GM18526 (cell line): Measurements from ENCODE around the gene PTPRK.

Experiments
- POLR2A ChIP-seq: IDR thresholded peaks from 3 replicates; pipeline ENCODE4 v1.6.1; 2011; ENCODE audit not compliant: insufficient read length; ENCODE audit errors: extremely low read depth

The PTPRK gene

DNA sequence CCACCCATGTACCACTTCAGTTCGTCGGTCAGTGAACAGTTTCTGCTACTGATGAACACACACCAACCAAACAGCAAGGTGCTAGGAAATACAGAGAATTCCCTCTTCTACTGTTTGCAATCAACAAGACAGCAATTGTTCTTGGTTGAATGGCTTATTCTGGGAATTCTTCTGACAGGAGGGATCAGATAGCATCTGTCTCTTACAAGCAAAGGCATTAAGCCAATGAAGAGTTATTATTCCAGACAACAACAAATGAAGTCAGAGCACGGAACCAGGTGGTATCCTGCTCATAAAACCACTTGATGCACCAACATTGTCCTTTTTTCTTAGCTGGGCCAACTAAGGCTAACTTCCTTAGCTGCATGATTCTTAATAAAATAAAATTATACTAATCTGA is 37.8 kb downstream of the PTPRK start:
- TF ChIP-seq POLR2A = no peak

- no peak for TF ChIP-seq POLR2A
These were observed 40.4 kb downstream of the PTPRK start for GRCh38 chr6:128479991-128480390.

DNA sequence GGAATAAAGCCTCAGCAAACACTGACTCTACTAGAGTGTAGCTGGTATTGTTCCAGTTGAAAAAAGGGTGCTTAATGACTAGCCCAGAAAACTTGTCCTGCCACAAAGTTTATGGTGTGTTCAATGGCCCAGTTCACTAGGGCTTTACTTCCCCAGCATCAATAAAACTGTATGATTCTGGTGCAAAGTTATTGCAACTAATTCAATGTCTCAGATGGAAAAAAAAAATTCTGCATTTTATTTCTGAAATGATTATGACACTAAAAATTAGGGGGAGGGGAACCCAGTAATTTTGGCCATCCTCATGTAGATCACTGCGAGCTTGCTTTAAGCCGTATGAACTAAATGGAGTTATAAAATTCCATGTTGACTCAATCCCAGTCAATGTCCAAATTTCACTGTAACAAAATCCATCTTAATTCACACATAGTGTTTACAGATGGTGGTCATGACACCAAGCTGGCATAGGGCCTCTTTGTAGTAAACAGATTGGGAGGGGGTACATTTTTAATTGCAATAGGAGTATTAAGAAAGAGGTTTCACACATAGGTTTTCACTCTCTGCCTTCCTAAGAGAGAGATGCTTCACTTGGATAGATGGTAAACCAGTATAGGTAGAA is 41.2 kb downstream of the PTPRK start:
- no peak for TF ChIP-seq POLR2A

DNA sequence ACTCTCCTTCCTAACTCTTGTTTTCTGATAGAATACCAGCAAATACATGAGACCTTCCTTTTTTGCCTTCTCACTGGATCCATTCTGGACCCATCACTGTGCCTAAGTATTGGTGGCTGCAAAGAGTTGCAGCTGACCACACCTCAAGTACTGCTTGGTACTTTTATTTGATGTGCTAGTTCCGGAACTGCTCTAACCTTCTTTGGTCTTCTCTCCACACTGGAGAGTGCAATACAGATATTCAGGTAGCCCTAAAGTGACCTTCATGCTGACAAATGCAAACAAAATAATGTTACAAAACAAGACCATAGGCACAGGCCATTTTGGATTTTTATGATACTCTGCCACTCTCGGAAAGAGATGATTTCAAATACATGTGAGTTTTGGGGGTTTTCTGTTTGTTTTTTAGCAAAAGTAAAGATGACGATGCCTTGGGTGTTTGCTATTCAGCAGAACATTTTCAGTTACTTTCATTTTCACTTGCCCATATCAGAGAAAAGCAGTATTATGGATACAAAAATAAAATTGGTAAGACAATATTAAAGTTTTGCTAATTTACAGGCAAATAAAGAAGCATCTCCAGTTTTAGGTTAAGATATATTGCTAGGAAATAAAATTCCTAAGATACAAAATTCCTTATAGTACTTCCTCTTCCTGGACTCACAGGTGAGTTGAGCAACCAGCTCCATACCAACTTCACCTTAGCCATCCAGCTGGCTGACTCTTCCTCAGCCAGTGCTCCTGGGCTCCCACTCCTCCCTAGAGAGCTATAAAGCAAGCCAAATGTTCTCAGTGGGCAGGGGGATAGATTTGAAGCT is 42.0 kb downstream of the PTPRK start:
- TF ChIP-seq POLR2A = no peak

GRCh38 chr6:128474933-128475332 is 45.5 kb downstream of the PTPRK start:
- no peak for TF ChIP-seq POLR2A

- TF ChIP-seq POLR2A = no peak
These were observed 45.9 kb downstream of the PTPRK start for GRCh38 chr6:128474481-128474880.

DNA sequence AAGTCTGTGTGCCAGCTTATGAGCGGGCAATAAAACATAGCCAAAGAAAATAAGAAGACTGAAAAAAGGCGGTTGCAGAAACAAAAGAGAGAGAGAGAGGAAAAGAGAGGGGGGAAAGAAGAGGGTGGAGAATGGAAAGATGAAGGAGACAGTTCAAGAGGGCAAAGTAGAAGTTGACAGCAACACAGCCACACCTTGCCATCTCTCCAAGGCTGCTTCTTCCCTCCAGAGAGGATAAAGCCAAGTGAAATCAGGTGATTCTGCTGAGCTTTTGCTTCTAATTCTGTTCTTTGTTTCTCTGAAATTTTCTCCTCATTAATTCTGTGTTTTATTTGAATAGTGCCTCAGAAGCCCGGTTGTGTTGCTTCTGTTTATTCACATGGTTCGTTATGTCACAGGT is 48.5 kb downstream of the PTPRK start:
- no peak for TF ChIP-seq POLR2A

DNA sequence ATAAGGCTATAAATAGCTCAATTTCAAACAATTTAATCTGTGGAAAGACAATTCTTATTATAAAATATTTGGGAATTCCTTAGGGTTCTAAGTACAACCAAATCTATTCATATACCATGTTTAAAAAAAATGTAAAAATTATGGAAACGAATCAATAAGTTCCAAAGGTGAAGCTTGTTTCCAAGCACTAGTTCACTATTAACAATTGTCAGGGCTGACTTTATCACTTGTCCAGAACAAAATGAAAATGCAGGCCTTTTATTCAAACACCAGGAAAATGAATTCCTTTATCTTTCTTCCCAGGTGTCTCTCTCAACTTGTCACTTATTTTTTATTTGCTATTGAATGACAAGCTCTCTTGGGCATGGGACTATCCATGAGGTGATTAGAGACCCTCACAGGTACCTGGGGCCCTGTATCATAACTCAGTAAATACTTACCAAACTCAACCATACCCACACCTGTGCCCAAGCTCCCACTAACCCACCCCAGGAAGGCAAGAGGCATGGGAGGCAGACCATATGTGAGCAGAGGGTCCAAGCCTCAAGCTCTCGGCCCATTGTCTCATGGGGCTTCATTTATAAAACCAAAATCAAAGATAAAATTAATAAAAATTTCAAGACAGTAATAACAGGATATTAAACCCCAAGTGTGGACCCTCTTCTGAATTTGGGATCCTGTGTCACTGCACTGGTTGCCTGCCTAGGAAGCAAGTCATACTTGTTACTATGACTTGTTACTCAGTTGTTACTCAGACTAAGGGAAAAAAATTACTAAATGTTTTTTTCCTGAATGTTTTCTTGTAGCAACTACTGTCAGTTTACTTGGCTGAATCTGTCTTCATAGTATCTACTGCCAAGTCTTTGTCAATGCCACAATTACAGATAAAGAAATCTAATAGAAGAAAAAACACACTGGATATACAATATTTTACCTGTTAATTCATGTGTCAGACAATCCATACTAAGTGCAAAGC is 54.7 kb downstream of the PTPRK start:
- no peak for TF ChIP-seq POLR2A

- no peak for TF ChIP-seq POLR2A
These were observed 55.6 kb downstream of the PTPRK start for GRCh38 chr6:128464790-128465189.

DNA sequence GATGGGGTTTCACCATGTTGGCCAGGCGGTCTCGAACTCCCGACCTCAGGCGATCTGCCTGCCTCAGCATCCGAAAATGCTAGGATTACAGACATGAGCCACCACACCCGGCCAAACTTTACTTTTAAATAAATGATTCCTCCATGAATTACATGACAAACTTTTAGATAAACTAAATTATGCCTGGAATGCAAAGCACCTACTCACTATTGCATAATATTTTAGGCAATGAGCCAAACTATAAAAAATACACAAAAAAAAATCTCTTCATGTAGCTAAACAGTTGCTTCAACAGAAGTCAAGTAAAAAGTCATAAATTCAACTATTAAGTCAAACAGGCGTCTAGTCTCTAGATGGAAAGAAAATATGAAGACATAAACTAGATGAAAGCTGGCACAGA is 56.5 kb downstream of the PTPRK start:
- TF ChIP-seq POLR2A = no peak

- TF ChIP-seq POLR2A = no peak
These were observed 58.9 kb downstream of the PTPRK start for GRCh38 chr6:128461501-128461900.

GRCh38 chr6:128456510-128457230 is 63.7 kb downstream of the PTPRK start:
- no peak for TF ChIP-seq POLR2A

DNA sequence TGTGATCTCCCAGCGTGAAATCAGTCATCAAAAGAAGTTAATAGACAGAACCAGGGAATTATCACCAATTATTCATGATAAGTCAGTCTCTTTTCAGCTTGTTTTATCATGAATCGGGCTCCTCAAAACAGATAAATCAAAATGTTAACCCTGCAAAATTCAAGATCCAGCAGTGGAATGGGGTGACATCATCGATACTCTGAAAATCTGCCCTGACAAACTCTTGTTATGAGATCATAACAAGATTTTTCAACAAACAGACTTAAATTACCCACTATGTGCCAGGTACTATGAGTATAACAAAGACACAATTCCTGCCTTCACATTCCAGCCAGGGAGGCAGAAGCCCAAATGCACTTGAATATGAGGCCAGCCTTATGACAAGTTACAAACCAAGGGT is 64.4 kb downstream of the PTPRK start:
- no peak for TF ChIP-seq POLR2A

GRCh38 chr6:128452713-128453112 is 67.7 kb downstream of the PTPRK start:
- no peak for TF ChIP-seq POLR2A

DNA sequence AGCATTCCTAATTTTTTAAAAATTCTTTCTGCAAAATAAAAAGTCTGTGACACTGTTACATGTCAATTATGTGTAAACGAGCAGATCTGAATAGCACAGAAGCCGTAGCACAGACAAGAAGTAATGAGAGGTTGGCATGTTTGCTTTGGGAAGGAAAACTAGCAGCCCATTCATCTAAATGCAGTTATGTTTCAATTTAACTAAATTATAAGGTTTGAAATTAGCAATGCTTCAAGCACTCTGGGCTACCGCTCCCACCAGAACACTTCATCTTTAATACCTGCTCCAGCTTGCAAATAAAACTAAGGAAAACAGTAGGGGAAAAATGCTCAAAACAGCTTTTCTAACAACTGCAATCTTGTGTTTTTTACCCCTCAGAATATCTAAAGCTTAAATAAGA is 73.9 kb downstream of the PTPRK start:
- no peak for TF ChIP-seq POLR2A

DNA sequence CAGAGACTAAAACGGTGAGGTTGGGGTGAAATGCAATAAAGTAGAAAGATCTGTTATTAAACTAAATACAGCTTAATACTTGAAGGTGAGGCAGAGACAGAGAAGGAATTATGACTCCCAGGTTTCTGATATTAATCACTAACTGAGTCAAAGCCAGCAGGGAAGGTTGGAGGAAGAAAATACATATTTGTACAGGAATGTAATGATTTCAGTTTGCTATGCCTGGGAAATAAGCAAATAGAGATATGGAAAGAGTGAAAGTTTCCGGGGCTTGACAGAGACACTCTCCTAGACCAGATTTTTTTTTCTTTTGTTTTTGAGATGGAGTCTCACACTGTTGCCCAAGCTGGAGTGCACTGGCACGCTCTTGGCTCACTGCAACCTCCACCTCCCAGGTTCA is 76.8 kb downstream of the PTPRK start:
- no peak for TF ChIP-seq POLR2A

DNA sequence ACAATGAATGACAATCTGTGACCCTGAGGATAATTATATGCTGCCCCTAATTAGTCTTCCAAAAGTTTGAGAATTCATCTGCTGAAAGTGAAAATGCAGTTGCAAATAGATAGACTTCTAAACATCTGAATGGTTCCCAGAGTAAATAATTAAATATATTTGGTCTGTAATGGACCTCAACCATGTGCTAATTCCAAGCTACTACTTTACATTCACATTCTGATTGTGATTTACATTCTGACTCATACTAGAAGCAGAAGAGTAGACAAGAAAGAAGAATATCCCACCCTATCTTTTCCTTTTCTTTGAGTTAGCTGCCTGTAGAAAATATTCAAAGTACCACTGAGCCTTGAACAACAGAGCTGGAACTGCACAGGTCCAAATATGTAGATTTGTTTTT is 80.8 kb downstream of the PTPRK start:
- no peak for TF ChIP-seq POLR2A
